Kidney glomerular epithelial cell (primary cell): ENCODE measurements around the gene SNAP47.
"Not testable (repeated sequence)": the region's sequence is repeated elsewhere in the genome, so short reads cannot be mapped to it uniquely, and the experiment has no call there.

Experiments
- DNase-seq: peaks from one replicate; lab custom pipeline; 2025; lab: John Stamatoyannopoulos, UW

Gene SNAP47, protein sequence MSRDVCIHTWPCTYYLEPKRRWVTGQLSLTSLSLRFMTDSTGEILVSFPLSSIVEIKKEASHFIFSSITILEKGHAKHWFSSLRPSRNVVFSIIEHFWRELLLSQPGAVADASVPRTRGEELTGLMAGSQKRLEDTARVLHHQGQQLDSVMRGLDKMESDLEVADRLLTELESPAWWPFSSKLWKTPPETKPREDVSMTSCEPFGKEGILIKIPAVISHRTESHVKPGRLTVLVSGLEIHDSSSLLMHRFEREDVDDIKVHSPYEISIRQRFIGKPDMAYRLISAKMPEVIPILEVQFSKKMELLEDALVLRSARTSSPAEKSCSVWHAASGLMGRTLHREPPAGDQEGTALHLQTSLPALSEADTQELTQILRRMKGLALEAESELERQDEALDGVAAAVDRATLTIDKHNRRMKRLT

DNA sequence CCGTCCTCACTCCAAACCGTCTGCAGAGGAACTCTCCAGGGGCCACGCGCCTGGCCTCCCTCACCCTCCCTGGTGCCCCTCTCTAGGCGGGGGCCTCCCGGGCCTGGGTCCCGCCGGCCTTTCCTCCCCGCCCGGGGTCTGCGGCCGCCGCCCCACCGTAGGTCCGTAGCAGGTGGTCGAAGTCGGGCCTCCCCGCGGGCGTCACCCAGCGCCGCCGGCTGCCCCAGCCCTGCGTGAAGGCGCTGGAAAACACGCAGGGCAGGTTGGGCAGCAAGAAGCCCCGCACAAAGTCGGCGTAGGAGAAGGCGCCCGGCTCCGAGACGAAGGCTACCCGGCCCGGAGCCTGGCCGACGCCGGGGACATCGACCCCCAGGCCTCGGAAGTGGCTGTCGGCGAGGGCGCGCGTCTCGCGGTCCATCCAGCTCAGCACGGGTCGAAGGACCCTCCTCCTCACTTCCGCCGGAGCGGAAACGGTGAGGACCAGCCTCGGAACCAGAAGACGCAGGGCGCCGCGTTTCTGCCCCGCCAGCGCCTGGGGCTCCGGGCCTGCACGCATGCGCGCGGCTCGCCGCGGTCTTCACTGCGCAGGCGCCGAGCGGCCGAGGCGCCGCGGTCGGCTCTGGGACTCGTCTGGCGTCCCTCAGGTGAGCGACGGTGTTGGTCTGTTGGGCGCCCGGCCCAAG, at the start of gene SNAP47, which contains the start of gene JMJD4:
Gene SNAP47 (plus strand): TSS at position 580 of the 683 bp plus-strand sequence. CDS start 12,302 bp downstream, outside the sequence.
Gene JMJD4 (minus strand): TSS at position 447 of the 683 bp plus-strand sequence. CDS start 29 bp downstream, at position 418.
- peak; percentile 85 for DNase-seq

DNA sequence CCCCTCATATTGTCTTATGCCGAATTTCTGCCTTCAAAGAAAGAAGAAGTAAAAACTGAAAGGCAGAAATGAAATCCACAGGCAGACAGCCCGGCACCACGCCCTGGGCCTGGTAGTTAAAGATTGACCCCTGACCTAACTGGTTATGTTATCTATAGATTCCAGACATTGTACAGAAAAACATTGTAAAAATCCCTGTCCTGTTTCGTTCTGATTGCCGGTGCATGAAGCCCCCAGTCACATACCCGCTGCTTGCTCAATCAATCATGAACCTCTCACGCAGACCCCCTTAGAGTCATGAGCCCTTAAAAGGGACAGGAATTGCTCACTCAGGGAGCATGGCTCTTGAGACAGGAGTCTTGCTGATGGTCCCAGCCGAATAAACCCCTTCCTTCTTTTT, 49.4 kb upstream of the SNAP47 start:
- DNase-seq: no peak

DNA sequence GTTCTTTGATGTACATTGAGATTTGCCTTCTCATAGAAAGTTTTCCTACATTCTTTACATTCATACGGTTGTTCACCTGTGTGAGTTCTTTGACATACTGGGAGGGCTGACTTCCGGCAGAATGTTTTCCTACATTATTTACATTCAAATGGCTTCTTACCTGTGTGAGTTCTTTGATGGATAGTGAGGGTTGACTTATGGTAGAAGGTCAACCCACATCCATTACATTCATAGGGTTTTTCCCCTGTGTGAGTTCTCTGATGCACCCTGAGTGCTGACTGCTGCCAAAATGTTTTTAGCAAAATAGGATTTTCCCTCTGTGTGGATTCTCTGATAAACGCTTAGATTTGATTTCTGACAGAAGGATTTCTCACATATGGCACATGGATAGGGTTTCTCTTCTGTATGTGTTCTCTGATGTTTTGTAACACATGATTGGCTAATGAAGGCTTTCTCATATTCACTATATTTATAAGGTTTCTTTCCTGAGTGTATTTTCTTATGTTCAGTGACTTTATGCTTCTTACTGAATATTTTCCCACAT, 37.8 kb upstream of the SNAP47 start:
- DNase-seq: no peak

DNA sequence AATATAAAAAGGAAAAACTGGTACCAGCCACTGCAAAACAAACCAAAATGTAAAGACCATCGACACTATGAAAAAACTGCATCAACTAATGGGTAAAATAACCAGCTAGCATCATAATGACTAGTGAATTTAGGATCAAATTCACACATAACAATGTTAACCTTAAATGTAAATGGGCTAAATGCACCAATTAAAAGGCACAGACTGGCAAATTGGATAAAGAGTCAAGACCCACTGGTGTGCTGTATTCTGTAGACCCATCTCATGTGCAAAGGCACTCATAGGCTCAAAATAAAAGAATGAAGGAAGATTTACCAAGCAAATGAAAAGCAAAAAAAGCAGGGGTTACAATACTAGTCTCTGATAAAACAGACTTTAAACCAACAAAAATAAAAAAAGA, 33.6 kb upstream of the SNAP47 start:
- not testable (repeated sequence) for DNase-seq

DNA sequence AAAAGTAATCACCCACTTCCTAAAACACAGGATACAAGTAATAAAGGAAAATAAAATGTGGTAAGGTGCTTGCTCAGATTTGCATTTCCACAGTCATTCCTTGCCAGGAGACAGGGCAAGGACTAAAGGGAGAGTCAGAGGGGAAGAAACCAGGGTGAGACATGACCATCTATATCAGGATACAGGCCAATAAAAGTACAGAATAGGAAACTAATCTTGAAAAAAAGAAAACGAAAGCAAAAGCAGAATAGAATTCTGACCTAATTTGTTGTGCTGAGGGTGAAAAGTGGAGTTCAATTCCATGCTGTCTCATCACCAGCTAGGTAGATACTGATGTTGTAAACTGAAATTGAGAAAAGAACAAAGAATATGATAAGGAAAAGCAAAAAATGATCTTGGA, 27.4 kb upstream of the SNAP47 start:
- no peak for DNase-seq

DNA sequence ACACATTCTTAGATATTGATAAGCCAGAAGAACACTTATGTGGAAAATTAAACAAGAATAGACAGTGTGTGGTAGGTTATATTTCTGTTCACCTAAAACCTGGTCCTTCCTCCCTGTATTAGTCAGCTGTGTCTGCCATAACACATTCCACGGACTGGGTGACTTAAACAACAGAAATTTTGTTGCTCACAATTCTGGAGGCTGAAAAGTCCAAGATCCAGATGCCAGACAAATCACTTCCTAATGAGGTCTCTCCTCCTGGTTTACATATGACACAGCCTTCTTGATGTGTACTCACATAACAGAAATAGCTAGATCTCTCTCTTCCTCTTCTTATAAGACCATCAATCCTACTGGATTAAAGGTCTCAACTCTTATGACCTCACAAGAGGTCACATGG, 25.8 kb upstream of the SNAP47 start:
- DNase-seq: no peak

DNA sequence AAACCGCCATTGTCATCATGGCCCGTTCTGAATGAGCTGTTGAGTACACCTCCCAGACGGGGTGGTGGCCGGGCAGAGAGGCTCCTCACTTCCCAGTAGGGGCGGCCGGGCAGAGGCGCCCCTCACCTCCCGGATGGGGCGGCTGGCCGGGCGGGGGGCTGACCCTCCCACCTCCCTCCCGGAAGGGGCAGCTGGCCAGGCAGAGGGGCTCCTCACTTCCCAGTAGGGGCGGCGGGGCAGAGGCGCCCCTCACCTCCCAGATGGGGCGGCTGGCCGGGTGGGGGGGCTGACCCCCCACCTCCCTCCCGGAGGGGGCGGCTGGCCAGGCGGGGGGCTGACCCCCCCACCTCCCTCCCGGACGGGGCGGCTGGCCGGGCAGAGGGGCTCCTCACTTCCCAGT, 24.8 kb upstream of the SNAP47 start:
- not testable (repeated sequence) for DNase-seq

DNA sequence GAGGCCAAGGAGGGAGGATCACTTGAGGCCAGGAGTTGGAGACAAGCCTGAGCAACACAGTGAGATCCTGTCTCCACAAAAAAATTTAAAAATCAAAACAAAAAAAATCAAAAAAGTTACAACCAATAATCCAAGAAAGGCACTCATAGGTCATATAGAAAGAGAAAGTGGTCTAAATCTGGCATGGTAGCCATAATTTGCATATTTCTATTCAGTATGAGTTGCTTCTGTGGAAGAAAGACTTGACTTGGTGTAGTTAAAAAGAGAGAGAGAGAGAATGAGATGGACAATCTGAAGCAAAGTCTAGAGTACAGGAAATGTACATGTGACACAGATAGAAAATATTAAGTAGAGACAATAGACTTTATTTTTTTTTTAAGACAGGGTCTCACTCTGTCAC, 22.6 kb upstream of the SNAP47 start:
- DNase-seq: no peak

DNA sequence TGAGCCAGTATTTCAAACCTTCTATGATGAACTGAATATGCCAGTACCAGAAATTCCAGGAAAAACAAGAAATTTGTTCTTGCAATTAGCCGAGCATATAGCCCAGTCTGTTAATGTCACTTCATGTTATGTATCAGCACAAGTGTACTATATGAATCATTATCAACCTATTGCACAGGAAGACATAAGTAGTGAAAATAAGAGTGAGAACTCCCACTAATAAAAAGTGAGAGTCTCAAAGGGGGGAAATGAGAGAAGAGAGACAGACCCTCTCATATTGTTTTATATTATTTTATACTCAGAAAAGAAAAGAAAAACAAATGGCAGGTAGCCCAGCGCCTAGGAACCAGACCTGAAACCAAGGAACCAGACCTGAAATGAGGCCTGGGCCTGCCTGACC, 16.3 kb upstream of the SNAP47 start:
- DNase-seq: no peak

DNA sequence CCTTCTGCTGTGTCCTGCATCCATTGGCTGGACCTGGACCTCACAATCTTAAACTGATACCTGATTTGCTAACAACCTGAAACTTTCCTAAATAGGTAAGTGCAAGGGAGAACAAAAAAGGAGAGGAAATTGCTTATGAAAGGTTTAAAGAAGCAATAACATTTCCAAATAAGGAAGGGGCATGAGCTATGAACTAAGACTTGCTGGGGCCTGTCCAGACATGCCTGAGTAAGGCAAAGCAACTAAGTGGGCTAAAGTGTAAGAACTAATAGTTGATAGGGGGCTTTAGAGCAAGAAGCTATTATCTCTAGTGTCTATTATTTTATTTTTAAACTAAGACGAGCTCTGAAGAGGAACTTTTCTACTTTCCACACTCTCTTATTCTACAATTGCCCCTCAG, 11.8 kb upstream of the SNAP47 start:
- no peak for DNase-seq

DNA sequence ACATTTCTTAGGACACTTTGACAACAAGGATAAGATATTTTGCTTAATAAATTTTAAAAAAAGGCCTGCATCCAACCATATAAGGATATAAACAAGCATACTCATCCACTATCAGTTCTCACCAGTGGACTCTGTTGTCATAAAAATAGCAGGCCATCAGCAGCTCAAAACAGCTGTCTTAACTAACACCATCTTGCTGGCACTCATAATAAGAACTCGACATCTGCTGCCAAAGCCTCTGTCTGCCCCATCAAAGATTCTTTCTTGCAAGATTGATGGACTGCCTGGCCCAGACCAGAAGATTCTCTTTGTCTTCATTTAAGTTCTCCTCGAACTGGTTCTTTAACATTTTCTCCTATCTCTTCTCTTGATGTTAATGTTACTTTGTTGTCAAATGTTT, 10.2 kb upstream of the SNAP47 start:
- no peak for DNase-seq

DNA sequence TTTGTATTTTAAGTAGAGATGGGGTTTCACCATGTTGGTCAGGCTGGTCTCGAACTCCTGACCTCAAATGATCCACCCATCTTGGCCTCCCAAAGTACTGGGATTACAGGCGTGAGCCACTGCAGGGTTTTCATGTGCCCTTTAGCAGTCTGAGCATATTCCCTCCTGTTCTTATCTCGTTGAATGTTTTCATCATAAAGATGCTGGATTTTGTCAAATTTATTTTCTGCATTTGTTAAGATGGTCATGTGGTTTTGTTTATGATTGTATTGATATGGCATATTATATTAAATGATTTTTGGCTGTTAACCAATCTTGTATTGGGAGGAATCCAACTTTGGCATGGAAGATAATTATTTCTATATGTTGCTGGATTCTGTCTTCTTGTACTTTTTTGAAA, 8.9 kb upstream of the SNAP47 start:
- DNase-seq: no peak

DNA sequence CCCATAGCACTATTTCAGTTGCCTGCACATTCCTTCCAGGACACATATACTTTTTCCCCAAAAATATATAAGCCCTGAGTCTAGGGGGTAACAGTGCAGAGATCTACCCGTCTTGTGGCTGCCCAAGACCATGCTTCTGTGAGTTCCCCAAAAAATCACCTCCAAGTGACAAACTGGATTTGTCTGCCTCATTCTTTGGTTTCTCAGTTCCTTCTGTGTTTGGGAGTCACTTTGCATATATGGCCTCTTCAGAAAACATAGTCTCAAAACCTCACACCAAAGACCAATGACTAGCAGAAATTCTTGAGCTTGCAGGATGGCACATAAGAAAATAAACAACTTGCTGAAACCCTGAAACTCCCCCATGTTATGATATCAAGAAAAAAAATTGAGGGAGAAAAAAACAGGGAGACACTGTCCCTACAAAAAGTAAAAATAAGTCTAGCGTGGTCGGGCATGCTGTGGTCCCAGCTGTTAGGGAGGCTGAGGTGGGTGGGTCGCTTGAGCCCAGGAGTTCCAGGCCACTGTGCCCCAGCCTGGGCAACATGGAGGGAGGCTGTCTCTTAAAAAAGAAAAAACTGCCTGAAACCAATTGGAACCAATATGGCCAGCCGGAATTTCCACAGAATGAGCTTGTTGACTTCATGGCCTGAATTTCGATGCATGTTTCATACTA, 8.2 kb upstream of the SNAP47 start:
- DNase-seq: no peak

DNA sequence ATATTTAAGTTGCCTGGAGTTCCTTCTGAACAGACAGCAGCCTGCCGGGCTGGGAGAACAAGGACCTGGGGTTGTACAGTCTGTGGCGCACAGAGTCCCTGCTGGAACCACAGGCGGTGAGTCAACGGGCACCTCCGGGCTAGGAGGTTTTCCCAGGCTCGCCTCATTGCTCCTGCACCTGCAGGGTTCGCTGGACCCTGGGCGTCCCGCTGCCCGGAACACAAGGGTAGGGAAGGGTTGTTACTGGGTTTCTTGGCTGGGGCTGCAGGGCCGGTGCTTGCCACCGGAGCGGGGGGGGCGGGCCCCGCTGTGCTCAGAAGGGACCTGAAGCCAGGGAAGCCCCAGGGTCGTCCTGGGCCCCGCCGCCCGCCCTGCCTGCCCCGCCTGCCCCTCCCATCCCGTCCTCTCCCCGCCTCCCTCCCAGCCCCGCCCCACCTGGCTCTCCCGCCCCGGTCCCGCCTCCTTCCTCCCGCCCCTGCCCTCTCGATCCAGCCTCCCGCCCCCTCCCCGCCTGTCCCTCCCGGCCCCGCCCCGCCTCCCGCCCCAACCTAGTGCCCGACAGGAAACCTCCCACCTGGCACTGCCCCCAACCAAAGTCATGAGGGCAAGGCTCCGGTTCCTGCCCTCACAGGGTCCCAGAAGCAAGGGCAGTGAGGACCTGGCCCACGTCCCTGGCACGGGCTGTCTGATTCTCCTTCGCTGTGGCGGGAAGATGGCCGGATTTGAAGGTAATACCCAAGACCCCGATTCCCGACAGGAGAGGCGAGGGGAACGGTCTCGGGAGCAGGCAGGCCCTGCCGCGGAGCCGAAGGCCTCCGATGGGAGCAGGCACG, 7.0 kb upstream of the SNAP47 start:
- peak; percentile 73 for DNase-seq

DNA sequence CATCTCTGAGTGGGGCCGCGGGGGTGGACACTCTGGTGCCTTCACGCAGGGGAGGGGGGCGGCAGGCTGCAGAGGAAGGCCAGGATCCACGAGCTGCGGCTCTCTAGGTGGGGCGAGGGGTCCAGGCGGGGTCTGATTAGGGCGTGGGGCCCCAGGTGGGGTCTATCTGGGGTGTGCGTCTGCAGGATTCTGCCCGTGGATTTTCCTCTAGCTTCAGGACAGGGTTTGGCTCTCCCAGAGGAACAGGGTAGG, 6.4 kb upstream of the SNAP47 start:
- DNase-seq: no peak

DNA sequence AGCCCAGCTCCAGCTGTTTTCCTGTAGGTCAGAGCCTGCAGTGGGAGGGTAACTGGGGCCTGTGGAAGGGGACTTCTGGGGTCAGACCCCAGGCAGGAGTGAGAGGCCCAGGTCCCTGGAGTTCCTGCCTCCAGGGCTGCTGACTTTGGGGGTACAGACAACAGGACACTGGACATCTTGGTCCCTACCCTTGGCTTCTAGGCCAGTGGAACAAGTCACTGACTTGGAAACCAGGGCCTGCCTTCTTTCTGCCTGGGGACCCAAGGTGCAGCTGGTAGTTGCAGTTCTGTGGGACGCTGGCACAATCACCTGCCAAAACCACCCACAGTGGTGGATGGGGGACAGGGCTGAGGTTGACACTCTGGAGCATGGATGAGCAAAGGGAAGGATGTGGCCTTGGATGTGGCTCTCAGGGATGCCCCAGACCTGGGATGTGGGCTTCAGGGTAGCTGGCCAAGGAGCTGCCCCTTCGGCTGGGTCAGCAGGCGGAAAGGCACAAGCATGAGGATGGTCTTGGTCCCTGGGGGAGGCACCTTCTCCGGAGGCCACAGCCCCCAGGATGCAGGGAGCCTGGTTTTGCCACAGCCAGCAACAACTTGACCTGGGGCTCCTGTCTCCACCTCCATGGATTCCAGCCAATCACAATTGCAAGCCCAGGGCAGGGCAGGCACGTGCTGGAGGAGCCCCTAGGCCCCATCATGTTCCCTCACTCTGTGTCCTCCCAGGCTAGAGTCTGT, 5.9 kb upstream of the SNAP47 start:
- no peak for DNase-seq

DNA sequence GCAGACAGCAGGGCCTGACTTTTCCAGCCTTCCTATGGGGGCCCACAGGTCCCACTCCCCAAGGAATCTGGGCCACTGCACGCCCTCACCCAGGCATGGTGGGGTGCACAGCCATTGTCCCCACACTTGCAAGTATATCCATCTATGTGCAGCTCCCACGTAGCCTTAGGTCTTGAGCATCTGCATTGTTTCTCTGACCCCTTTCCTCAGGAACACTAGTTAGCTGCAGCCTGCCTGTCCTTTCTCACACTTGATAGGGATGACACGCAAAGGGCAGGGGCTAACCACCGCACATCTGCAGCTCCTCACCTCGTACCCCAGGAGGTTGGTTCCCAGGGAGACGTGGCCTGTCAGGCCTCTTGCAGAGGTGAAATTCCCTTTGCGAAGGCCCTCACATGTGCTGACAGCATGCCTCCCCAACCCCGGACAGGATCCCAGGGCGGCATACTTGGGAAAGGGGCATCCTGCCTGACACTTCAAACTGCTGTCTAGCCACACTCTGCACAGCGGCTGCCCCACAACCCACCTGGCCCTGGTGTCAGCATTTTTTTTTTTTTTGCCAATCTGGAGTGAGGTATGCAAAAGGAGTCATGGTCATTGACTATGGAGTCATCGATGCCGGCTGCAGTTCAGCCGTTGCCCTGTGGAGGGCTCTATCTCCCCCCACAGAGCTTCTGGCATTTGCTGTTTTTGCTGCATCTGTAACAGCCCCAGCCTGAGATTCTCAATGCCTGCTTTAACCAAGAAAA, 5.2 kb upstream of the SNAP47 start:
- peak; percentile 12 for DNase-seq

DNA sequence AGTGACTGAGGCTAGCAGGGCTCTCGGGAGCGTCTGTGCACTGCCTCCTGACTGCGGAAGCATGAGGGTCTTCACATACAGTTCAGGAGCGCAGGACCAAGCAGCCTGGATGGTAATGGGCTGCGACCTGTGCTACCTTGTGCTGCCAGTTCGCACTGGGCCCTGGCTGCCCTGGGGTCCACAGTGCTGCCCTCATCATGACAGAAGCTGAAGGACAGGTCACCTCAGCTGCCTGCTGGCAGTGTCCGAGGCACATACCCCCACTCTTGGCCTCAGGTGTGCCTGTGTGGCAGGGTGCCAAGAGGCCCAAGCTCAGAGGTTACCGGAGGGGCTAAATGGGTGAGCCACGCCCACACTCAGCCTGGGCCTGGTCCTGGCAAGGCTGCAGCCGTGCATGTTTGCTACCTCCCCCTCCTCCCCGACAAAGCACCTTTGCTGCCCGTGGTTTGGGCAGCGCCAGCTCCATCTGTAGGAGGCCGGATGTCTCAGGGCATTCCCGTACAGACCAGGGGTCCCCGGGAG, 4.5 kb upstream of the SNAP47 start:
- no peak for DNase-seq

DNA sequence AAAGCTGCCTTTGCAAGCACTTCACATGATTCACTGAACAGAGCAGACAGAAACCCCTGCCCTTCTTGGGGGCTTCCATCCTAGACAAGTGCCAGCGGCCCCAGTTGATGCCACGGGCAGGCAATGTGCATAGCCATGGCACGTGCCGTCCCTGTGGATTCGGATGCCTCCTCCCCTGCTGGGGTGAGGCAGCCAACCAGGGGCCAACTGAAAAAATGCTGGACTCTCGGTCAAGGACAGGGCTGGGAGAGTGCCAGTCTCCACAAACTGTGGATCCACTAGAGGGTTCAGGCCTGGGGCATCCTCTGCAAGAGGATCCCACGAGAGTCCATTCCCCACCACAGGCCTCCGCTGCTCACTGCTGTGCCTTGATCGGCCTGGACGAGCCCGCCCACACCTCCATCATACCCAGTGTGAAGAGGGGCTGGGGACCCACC, 4.0 kb upstream of the SNAP47 start:
- no peak for DNase-seq
